ENCODE measurements around the gene AIPL1. TPM values are rescaled to one million over a fixed set of nuclear protein-coding genes. Genes with fewer than 3 reads are reported as not detected.

Gene AIPL1
- total RNA-seq, 1 experiment from 2014 or later = not detected

- intact Hi-C loops (cut with micrococcal nuclease) = no loop called here
- no peaks in the 10 kb centered on the region for H4K20me1 ChIP-seq (ENCODE audit: insufficient read depth)
- CTCF ChIA-PET = no interaction called here
- H3K4me1 ChIP-seq (ENCODE audit: control insufficient read depth in 1 of 2, insufficient read depth in 2 of 2, low read length in 2 of 2) = peaks cover 5 to 21% of the 10 kb centered on the region in 2 experiments
- H3K79me2 ChIP-seq (ENCODE audit: insufficient read depth, low read length) = no peaks in the 10 kb centered on the region
- H2AFZ ChIP-seq (ENCODE audit: low read depth, low read length, poor library complexity, severe bottlenecking) = no peak overlapping the region
- H3K9me2 ChIP-seq (ENCODE audit: insufficient read depth) = no peaks in the 10 kb centered on the region
- POLR2A ChIA-PET = no interaction called here
- no peaks in the 10 kb centered on the region for H3K27me3 ChIP-seq (ENCODE audit: insufficient read depth, low read length)
- no peak overlapping the region for H3K27ac ChIP-seq (ENCODE audit: low read depth, low read length)
- H3K4me3 ChIP-seq (replicated peaks in 1 of 2; ENCODE audit: low read depth in 1 of 2, low read length in 2 of 2) = no peak overlapping the region
- DNase-seq (ENCODE audit: low read depth, low spot score) (no peak), ATAC-seq (no peak)
- RAD21 ChIA-PET (ENCODE audit: low non-redundant PET in 1 of 2, low total read pairs in 2 of 2, uncharacterized antibody in 2 of 2, unreplicated experiment in 2 of 2) = no interaction called here
- no peaks in the 10 kb centered on the region for H3K9me3 ChIP-seq (ENCODE audit: control insufficient read depth in 1 of 2, insufficient read depth in 1 of 2, low read depth in 1 of 2, low read length in 2 of 2)
- H3K36me3 ChIP-seq (ENCODE audit: control insufficient read depth in 1 of 2, insufficient read depth in 2 of 2, low read length in 2 of 2) = peaks cover 7 to 8% of the 10 kb centered on the region in 2 experiments; a peak in 3 of 4 replicates
- H3K4me2 ChIP-seq (ENCODE audit: low read length) = no peak overlapping the region
- BruUV-seq (replicated peaks) = no TSS peak
- no peak overlapping the region for H3K9ac ChIP-seq (ENCODE audit: low read length)
- TF ChIP-seq SRF (IDR thresholded peaks at IDR 0.05; ENCODE audit: low read depth) (no peak), ZNF274 (IDR thresholded peaks at IDR 0.05; ENCODE audit: low read depth, low read length) (no peak), JUND (IDR thresholded peaks at IDR 0.05) (no peak), EZH2phosphoT487 (IDR thresholded peaks at IDR 0.05; ENCODE audit: borderline replicate concordance) (no peak)
These were observed 18.5 kb upstream of the AIPL1 start for GRCh38 chr17:6453279-6454024.

- ChIA-PET CTCF (no interaction called here), RAD21 (ENCODE audit: low non-redundant PET in 1 of 2, low total read pairs in 2 of 2, uncharacterized antibody in 2 of 2, unreplicated experiment in 2 of 2) (no interaction called here), POLR2A (no interaction called here)
- Histone ChIP-seq H2AFZ (ENCODE audit: low read depth, low read length, poor library complexity, severe bottlenecking) (no peak overlapping the region), H3K4me2 (ENCODE audit: low read length) (no peak overlapping the region), H4K20me1 (ENCODE audit: insufficient read depth) (no peaks in the 10 kb centered on the region), H3K27me3 (ENCODE audit: insufficient read depth, low read length) (no peaks in the 10 kb centered on the region), H3K27ac (ENCODE audit: low read depth, low read length) (no peak overlapping the region), H3K9ac (ENCODE audit: low read length) (no peak overlapping the region), H3K9me3 (ENCODE audit: control insufficient read depth in 1 of 2, insufficient read depth in 1 of 2, low read depth in 1 of 2, low read length in 2 of 2) (no peaks in the 10 kb centered on the region), H3K79me2 (ENCODE audit: insufficient read depth, low read length) (no peaks in the 10 kb centered on the region), H3K4me1 (ENCODE audit: control insufficient read depth in 1 of 2, insufficient read depth in 2 of 2, low read length in 2 of 2) (peaks cover 5 to 15% of the 10 kb centered on the region in 2 experiments), H3K4me3 (replicated peaks in 1 of 2; ENCODE audit: low read depth in 1 of 2, low read length in 2 of 2) (no peak overlapping the region), H3K36me3 (ENCODE audit: control insufficient read depth in 1 of 2, insufficient read depth in 2 of 2, low read length in 2 of 2) (peaks cover 12 to 13% of the 10 kb centered on the region in 2 experiments; a peak in 3 of 4 replicates), H3K9me2 (ENCODE audit: insufficient read depth) (no peaks in the 10 kb centered on the region)
- BruUV-seq (replicated peaks) = no TSS peak
- TF ChIP-seq ELF1 (IDR thresholded peaks at IDR 0.05; ENCODE audit: borderline replicate concordance, low read depth) (no peak), ZBTB33 (IDR thresholded peaks at IDR 0.05; ENCODE audit: extremely low read depth, insufficient replicate concordance, low read length) (no peak), ATF3 (IDR thresholded peaks at IDR 0.05) (no peak), EZH2phosphoT487 (IDR thresholded peaks at IDR 0.05; ENCODE audit: borderline replicate concordance) (no peak), YY1 (IDR thresholded peaks at IDR 0.05; ENCODE audit: extremely low read depth, insufficient replicate concordance, low read depth, low read length) (no peak), POLR2AphosphoS5 (IDR thresholded peaks at IDR 0.05; ENCODE audit: low read depth, low read length) (no peak), CEBPB (IDR thresholded peaks at IDR 0.05; ENCODE audit: low read depth) (no peak)
- no peak for DNase-seq (ENCODE audit: low read depth, low spot score)
- intact Hi-C loops (cut with micrococcal nuclease) = no loop called here
- ATAC-seq = no peak
These were observed 17.7 kb upstream of the AIPL1 start for GRCh38 chr17:6452471-6453266.
